H1 (cell line): ENCODE results near the gene GIGYF2. TPM values are rescaled to one million over a fixed set of nuclear protein-coding genes. Genes with fewer than 3 reads are reported as not detected.

Experiments
- polyA plus RNA-seq, 7 experiments: library from polyadenylated mRNA; depleted of rRNA in 3 of 7; stranded (reverse) in 5 of 7; unstranded in 2 of 7; fragments of >200 nt in 5 of 7; fragments of 200-250 nt in 2 of 7; gene quantifications; 1 replicate in 5 of 7; 2 replicates in 1 of 7; 4 replicates in 1 of 7; pipeline versions ENCODE4 v1.2.1 to v1.2.3, GENCODE V29; 2011 to 2013; ENCODE audit warnings: missing spikeins in 2 of 7, mixed read lengths in 2 of 7
- total RNA-seq: library from RNA; stranded (reverse); fragmentation: NEBNext Ultra II Directional; extraction: Animal tissue kit (Norgen Biotek cat#: 25700); gene quantifications from 2 replicates; pipeline ENCODE4 v1.2.1, GENCODE V29; 2021
- TF ChIP-seq, protein P1 (sequence below): fragments of 300-600 bp; sonication (generic); IDR thresholded peaks from 2 replicates; pipeline ENCODE4 v1.7.1; 2012; ENCODE audit warnings: low read length, moderate library complexity, mild to moderate bottlenecking, inconsistent platforms; ENCODE audit not compliant: insufficient replicate concordance
- TF ChIP-seq, protein P2 (sequence below): IDR thresholded peaks from 2 replicates; pipeline ENCODE4 v1.6.1; 2012; ENCODE audit warnings: low read length, inconsistent platforms

GIGYF2 gene
- total and polyA plus RNA-seq, 2 of the 8 experiments (the other 6 are each of a cell fraction or from before 2014, with no cell fraction given), result 22.3 to 62.0 TPM

DNA sequence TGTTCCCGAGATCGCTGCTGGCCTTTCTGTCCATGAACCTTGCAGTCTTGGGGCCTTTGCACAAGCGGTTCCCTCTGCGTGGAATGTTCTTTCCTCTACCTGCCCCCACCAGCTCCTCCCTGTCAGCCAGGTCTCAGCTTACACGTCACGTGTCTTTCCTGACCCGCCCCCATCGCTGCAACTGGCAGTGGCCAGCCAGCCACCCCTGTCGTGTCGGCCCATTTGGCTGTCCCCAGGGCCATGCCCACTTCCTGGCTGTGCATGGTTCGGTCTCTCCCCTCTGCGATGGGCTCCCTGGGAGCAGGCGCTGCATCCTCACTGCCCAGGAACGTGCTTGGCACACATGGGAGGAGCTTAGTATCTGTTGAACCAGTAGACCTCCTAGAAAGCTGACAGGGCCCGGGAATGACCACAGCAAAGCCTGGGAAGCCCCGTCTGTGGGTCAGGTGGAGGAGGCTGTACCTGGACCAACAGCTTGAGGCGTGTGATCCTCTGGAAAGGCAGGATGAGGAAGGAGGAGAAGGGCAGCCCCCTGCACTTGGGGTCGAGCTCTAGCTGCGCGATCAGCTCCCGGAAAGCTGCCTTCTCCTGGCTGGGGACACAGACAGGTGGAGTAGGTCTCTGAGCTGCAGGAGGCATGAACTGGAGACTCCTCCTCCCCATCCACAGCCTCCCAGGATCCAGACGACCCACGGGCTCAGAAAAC lies 193.9 kb downstream of the GIGYF2 start (continued):
- TF ChIP-seq, protein P1, sequence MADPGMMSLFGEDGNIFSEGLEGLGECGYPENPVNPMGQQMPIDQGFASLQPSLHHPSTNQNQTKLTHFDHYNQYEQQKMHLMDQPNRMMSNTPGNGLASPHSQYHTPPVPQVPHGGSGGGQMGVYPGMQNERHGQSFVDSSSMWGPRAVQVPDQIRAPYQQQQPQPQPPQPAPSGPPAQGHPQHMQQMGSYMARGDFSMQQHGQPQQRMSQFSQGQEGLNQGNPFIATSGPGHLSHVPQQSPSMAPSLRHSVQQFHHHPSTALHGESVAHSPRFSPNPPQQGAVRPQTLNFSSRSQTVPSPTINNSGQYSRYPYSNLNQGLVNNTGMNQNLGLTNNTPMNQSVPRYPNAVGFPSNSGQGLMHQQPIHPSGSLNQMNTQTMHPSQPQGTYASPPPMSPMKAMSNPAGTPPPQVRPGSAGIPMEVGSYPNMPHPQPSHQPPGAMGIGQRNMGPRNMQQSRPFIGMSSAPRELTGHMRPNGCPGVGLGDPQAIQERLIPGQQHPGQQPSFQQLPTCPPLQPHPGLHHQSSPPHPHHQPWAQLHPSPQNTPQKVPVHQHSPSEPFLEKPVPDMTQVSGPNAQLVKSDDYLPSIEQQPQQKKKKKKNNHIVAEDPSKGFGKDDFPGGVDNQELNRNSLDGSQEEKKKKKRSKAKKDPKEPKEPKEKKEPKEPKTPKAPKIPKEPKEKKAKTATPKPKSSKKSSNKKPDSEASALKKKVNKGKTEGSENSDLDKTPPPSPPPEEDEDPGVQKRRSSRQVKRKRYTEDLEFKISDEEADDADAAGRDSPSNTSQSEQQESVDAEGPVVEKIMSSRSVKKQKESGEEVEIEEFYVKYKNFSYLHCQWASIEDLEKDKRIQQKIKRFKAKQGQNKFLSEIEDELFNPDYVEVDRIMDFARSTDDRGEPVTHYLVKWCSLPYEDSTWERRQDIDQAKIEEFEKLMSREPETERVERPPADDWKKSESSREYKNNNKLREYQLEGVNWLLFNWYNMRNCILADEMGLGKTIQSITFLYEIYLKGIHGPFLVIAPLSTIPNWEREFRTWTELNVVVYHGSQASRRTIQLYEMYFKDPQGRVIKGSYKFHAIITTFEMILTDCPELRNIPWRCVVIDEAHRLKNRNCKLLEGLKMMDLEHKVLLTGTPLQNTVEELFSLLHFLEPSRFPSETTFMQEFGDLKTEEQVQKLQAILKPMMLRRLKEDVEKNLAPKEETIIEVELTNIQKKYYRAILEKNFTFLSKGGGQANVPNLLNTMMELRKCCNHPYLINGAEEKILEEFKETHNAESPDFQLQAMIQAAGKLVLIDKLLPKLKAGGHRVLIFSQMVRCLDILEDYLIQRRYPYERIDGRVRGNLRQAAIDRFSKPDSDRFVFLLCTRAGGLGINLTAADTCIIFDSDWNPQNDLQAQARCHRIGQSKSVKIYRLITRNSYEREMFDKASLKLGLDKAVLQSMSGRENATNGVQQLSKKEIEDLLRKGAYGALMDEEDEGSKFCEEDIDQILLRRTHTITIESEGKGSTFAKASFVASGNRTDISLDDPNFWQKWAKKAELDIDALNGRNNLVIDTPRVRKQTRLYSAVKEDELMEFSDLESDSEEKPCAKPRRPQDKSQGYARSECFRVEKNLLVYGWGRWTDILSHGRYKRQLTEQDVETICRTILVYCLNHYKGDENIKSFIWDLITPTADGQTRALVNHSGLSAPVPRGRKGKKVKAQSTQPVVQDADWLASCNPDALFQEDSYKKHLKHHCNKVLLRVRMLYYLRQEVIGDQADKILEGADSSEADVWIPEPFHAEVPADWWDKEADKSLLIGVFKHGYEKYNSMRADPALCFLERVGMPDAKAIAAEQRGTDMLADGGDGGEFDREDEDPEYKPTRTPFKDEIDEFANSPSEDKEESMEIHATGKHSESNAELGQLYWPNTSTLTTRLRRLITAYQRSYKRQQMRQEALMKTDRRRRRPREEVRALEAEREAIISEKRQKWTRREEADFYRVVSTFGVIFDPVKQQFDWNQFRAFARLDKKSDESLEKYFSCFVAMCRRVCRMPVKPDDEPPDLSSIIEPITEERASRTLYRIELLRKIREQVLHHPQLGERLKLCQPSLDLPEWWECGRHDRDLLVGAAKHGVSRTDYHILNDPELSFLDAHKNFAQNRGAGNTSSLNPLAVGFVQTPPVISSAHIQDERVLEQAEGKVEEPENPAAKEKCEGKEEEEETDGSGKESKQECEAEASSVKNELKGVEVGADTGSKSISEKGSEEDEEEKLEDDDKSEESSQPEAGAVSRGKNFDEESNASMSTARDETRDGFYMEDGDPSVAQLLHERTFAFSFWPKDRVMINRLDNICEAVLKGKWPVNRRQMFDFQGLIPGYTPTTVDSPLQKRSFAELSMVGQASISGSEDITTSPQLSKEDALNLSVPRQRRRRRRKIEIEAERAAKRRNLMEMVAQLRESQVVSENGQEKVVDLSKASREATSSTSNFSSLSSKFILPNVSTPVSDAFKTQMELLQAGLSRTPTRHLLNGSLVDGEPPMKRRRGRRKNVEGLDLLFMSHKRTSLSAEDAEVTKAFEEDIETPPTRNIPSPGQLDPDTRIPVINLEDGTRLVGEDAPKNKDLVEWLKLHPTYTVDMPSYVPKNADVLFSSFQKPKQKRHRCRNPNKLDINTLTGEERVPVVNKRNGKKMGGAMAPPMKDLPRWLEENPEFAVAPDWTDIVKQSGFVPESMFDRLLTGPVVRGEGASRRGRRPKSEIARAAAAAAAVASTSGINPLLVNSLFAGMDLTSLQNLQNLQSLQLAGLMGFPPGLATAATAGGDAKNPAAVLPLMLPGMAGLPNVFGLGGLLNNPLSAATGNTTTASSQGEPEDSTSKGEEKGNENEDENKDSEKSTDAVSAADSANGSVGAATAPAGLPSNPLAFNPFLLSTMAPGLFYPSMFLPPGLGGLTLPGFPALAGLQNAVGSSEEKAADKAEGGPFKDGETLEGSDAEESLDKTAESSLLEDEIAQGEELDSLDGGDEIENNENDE, result no peak
- TF ChIP-seq, protein P2, sequence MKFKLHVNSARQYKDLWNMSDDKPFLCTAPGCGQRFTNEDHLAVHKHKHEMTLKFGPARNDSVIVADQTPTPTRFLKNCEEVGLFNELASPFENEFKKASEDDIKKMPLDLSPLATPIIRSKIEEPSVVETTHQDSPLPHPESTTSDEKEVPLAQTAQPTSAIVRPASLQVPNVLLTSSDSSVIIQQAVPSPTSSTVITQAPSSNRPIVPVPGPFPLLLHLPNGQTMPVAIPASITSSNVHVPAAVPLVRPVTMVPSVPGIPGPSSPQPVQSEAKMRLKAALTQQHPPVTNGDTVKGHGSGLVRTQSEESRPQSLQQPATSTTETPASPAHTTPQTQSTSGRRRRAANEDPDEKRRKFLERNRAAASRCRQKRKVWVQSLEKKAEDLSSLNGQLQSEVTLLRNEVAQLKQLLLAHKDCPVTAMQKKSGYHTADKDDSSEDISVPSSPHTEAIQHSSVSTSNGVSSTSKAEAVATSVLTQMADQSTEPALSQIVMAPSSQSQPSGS, result no peak
